ENCODE data around the gene FGR. TPM values are rescaled to one million over a fixed set of nuclear protein-coding genes. Genes with fewer than 3 reads are reported as not detected.

FGR gene
- total and polyA plus RNA-seq, 7 experiments from 2014 or later = 0.15 to 246 (median 1.5) TPM

DNA sequence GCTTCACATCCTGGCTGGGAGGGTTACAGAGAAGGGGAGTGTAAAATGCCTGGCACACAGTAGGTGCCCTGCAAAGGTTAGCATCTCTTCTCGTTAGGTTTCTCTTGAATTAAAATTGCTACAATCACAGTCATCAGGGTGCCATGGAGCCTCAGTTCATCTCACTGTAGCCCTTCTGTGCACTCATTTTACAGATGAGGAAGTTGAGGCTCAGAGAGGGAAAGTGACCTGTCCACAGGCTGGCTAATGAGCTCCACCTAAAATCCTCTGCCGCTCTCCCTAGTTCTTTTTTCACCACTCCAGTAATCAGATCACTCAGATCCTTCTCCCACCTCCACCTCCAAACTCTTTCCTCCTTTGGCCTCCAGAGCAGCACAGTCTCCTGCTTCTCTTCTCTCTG is 17.6 kb downstream of the FGR start:
- H3K36me3 ChIP-seq (ENCODE audit: control insufficient read depth in 2 of 3, insufficient read depth in 3 of 3, low read length in 3 of 3) = no peaks in the 10 kb centered on the region
- peaks cover 48 to 75% (median 61%) of the 10 kb centered on the region in 7 donors for H3K4me1 Mint-ChIP-seq
- peak overlapping the region; percentile 58 for H3K27ac ChIP-seq (ENCODE audit: low read depth, low read length)

DNA sequence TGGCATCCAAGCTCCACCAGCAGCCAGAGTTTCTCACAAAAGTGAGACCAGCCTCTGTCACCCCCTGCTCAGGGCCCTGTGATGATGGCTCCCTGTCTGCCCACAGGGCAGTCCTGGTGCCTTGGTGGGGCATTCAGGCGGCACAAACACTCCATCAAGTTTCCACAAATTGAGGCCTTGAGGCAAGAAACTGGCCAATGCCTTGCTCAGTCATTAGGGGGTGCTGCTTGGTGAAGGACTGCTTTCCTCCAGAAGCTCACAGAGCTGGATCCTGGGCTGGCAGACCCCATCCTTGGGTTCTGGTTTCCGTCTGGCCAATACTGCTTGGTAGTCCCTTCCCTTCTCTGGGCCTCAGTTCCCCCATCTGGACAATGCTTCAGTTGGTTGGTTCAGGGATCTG is 18.5 kb downstream of the FGR start:
- no peak for ATAC-seq
- H3K27me3 ChIP-seq (ENCODE audit: control insufficient read depth in 2 of 2, insufficient read depth in 2 of 2, low read length in 2 of 2) = no peaks in the 10 kb centered on the region
- H3K27ac Mint-ChIP-seq = peak overlapping the region in 8 of 9 donors; percentile 28 to 93 (median 80)
- no peaks in the 10 kb centered on the region for H3K9me3 ChIP-seq (ENCODE audit: control insufficient read depth in 2 of 3, low read length in 3 of 3)
- H3K36me3 ChIP-seq (ENCODE audit: control insufficient read depth in 2 of 3, insufficient read depth in 3 of 3, low read length in 3 of 3) = no peaks in the 10 kb centered on the region
- H3K4me1 ChIP-seq (ENCODE audit: control insufficient read depth in 2 of 2, insufficient read depth in 2 of 2, low read length in 2 of 2) = peaks cover 41 to 60% of the 10 kb centered on the region in 2 donors
- CTCF ChIA-PET = interaction anchor here (0.9 to 18.3 kb wide), 4 partner anchors 8 to 50 kb away, joined by 3 to 378 read pairs (median 4); partner anchors contain the start of gene IFI6
- no peaks in the 10 kb centered on the region for H3K9me3 Mint-ChIP-seq
- peaks cover 50 to 80% (median 67%) of the 10 kb centered on the region in 7 donors for H3K4me1 Mint-ChIP-seq
- peaks cover 0 to 2% (median 0%) of the 10 kb centered on the region in 5 donors for H3K27me3 Mint-ChIP-seq
- H3K27ac ChIP-seq (ENCODE audit: low read depth, low read length) = peak overlapping the region; percentile 58
- no peak for DNase-seq
- H3K36me3 Mint-ChIP-seq = peaks cover 0 to 4% (median 0%) of the 10 kb centered on the region in 5 donors
- peak overlapping the region in 4 of 10 donors; percentile 27 to 47 (median 43) for H3K4me3 Mint-ChIP-seq
- H3K4me3 ChIP-seq (ENCODE audit: low read length) = no peak overlapping the region
- POLR2A ChIA-PET = interaction anchor here (1.2 to 18.4 kb wide), 4 partner anchors 9 to 49 kb away, joined by 4 to 338 read pairs (median 6); partner anchors contain the start of gene IFI6
- intact Hi-C loops (cut with micrococcal nuclease) = no loop called here

More for the DNA sequence above, 17.6 kb downstream of the FGR start:
- H3K27me3 ChIP-seq (ENCODE audit: control insufficient read depth in 2 of 2, insufficient read depth in 2 of 2, low read length in 2 of 2) = no peaks in the 10 kb centered on the region
- ChIA-PET POLR2A (interaction anchor here (2.5 to 18.4 kb wide), 2 partner anchors 12 to 48 kb away, joined by 11 to 338 read pairs; partner anchors contain the start of gene IFI6), CTCF (interaction anchor here (0.9 to 18.3 kb wide), 4 partner anchors 9 to 49 kb away, joined by 3 to 378 read pairs (median 8); partner anchors contain the start of gene IFI6)
- ATAC-seq (no peak), DNase-seq (no peak)
- H3K4me1 ChIP-seq (ENCODE audit: control insufficient read depth in 2 of 2, insufficient read depth in 2 of 2, low read length in 2 of 2) = peaks cover 41 to 58% of the 10 kb centered on the region in 2 donors
- H3K27ac Mint-ChIP-seq = peak overlapping the region in 8 of 9 donors; percentile 72 to 93 (median 86)
- H3K4me3 Mint-ChIP-seq = peak overlapping the region in 7 of 10 donors; percentile 16 to 74 (median 49)
- H3K36me3 Mint-ChIP-seq = peaks cover 0 to 4% (median 0%) of the 10 kb centered on the region in 5 donors
- no peaks in the 10 kb centered on the region for H3K9me3 ChIP-seq (ENCODE audit: control insufficient read depth in 2 of 3, low read length in 3 of 3)
- H3K9me3 Mint-ChIP-seq = no peaks in the 10 kb centered on the region
- H3K4me3 ChIP-seq (ENCODE audit: low read length) = peak overlapping the region; percentile 36
- peaks cover 0 to 2% (median 0%) of the 10 kb centered on the region in 5 donors for H3K27me3 Mint-ChIP-seq
- intact Hi-C loops (cut with micrococcal nuclease) = no loop called here

DNA sequence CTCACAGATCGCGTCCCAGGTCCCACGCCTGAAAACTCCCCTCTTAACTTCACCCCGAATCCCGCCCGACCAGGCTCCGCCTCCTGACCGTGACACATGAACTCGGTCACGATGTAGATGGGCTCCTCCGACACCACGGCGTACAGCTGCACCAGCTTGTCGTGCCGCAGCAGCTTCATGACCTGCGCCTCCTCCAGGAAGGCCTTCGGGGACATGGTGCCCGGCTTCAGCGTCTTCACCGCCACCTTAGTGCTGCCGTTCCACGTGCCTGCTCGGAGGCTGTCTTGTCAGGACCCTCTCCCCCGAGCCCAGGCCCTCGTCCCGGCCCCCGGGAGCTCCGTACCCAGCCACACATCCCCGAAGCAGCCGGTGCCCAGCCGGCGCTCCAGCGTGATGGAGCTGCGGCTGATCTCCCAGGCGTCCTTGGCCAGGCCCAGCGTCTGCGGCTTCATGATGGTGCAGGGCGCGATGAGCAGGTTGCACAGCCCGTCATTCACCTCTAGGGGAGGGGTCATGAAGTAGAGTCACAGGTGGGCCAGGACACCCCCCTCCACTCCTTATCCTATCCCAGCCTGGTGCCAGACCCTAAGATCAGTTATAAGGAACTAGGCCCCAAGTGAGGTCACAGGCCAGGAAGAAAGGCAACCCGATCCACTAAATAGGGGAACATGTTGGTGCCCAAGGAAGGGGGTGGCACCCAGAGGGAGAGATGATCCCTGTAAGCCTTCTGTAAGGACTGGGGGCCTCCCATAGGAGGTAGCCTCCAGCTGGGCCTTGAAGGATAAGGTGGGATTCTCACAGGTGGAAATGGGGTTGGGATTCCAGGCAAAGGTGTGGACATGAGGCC is 19.4 kb downstream of the FGR start:
- Histone ChIP-seq H3K36me3 (ENCODE audit: control insufficient read depth in 2 of 3, insufficient read depth in 3 of 3, low read length in 3 of 3) (no peaks in the 10 kb centered on the region), H3K27me3 (ENCODE audit: control insufficient read depth in 2 of 2, insufficient read depth in 2 of 2, low read length in 2 of 2) (no peaks in the 10 kb centered on the region), H3K4me3 (ENCODE audit: low read length) (no peak overlapping the region), H3K4me1 (ENCODE audit: control insufficient read depth in 2 of 2, insufficient read depth in 2 of 2, low read length in 2 of 2) (peaks cover 47 to 60% of the 10 kb centered on the region in 2 donors), H3K27ac (ENCODE audit: low read depth, low read length) (no peak overlapping the region), H3K9me3 (ENCODE audit: control insufficient read depth in 2 of 3, low read length in 3 of 3) (no peaks in the 10 kb centered on the region)
- ATAC-seq = no peak
- no peak for DNase-seq
- ChIA-PET POLR2A (interaction anchor here (1.2 to 18.4 kb wide), 5 partner anchors 9 to 50 kb away, joined by 4 to 338 read pairs (median 4); partner anchors contain the start of genes AHDC1 and IFI6), CTCF (interaction anchor here (1.1 to 18.3 kb wide), 2 partner anchors 29 to 51 kb away, joined by 3 to 378 read pairs; partner anchors contain the start of gene IFI6)
- H3K27me3 Mint-ChIP-seq = no peaks in the 10 kb centered on the region
- H3K27ac Mint-ChIP-seq = peak overlapping the region in 7 of 9 donors; percentile 54 to 86 (median 82)
- H3K4me1 Mint-ChIP-seq = peaks cover 50 to 86% (median 67%) of the 10 kb centered on the region in 7 donors
- intact Hi-C loops (cut with micrococcal nuclease) = no loop called here
- H3K4me3 Mint-ChIP-seq = peak overlapping the region in 3 of 10 donors; percentile 27 to 42 (median 38)
- peaks cover 0 to 4% (median 0%) of the 10 kb centered on the region in 5 donors for H3K36me3 Mint-ChIP-seq
- H3K9me3 Mint-ChIP-seq = no peaks in the 10 kb centered on the region

DNA sequence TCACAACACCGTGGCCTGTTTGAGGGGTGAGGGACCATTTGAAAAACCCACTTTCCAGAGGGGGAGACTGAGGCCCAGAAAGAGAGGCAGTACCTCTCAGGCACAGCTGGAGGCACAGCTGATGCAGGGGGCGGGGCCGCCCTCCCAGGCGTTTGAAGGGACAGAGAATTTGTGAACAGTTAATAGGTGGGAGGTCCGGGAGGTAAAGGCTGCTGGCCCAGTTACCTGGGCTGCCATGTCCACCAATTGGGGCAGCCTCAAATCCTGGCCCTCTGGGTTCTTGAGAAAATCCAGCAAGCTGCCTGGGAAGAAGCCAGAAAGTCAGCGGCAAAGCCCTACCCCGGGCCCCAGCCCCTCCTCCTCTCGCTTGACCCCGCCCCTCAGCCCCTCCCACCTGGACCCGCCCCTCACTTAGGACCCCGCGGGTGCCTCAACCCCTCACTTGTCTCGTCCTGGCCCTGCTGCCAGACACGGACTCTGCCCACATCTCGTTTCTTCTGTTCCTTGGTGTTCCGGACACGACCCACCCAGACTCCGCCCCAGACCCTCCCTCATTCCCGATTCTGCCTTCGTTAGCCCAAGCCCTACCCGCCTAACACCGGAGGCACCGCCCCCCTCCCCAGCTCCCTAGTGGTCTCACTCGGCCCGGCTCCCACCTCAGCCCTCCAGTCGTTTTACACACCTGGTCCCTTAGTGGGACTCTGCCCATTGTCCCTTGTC is 20.2 kb downstream of the FGR start:
- DNase-seq (no peak), ATAC-seq (no peak)
- Histone ChIP-seq H3K4me1 (ENCODE audit: control insufficient read depth in 2 of 2, insufficient read depth in 2 of 2, low read length in 2 of 2) (peaks cover 54 to 68% of the 10 kb centered on the region in 2 donors), H3K27ac (ENCODE audit: low read depth, low read length) (no peak overlapping the region), H3K36me3 (ENCODE audit: control insufficient read depth in 2 of 3, insufficient read depth in 3 of 3, low read length in 3 of 3) (no peaks in the 10 kb centered on the region), H3K4me3 (ENCODE audit: low read length) (no peak overlapping the region), H3K27me3 (ENCODE audit: control insufficient read depth in 2 of 2, insufficient read depth in 2 of 2, low read length in 2 of 2) (no peaks in the 10 kb centered on the region), H3K9me3 (ENCODE audit: control insufficient read depth in 2 of 3, low read length in 3 of 3) (no peaks in the 10 kb centered on the region)
- ChIA-PET POLR2A (interaction anchor here (0.6 to 18.4 kb wide), 5 partner anchors 11 to 50 kb away, joined by 3 to 338 read pairs (median 4); partner anchors contain the start of genes AHDC1 and IFI6), CTCF (interaction anchor here (0.7 to 18.3 kb wide), 3 partner anchors 10 to 318 kb away, joined by 3 to 378 read pairs (median 6); partner anchors contain the start of gene IFI6)
- peak overlapping the region in 8 of 9 donors; percentile 75 to 96 (median 87) for H3K27ac Mint-ChIP-seq
- H3K4me3 Mint-ChIP-seq = peak overlapping the region in 7 of 10 donors; percentile 16 to 83 (median 63)
- intact Hi-C loops (cut with micrococcal nuclease) = no loop called here
- peaks cover 48 to 86% (median 66%) of the 10 kb centered on the region in 7 donors for H3K4me1 Mint-ChIP-seq
- peaks cover 0 to 4% (median 0%) of the 10 kb centered on the region in 5 donors for H3K36me3 Mint-ChIP-seq
- no peaks in the 10 kb centered on the region for H3K9me3 Mint-ChIP-seq
- H3K27me3 Mint-ChIP-seq = no peaks in the 10 kb centered on the region

DNA sequence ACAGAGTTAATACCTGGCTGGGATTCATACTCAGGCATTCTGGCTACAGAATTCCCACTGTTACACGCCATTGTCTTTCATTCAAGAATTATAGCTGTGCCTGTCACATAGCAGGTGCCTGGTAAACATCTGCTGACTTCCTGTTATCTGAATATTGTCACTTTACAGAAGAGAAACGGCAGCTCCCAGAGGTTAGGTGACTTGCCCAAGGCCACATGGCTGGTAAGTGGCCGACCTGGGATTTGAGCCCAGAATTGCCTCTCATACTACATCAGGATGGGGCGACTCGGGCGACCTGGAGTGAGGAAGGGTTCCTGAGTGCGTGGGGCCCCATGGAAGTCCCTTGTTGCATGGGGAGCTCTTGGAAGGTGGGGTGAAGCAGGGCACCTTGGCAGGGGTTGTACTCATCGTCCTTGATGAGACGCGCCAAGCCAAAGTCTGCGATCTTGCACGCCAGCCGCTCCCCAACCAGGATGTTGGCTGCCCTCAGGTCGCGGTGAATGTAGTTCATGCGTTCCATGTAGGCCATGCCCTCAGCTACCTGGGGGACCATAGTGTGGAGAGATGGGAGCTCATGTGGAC is 20.9 kb downstream of the FGR start:
- POLR2A ChIA-PET = interaction anchor here (0.6 to 18.4 kb wide), 7 partner anchors 10 to 971 kb away, joined by 3 to 338 read pairs (median 4); partner anchors contain the start of genes AHDC1 and IFI6
- intact Hi-C loops (cut with micrococcal nuclease) = no loop called here
- H3K9me3 Mint-ChIP-seq = no peaks in the 10 kb centered on the region
- Histone ChIP-seq H3K9me3 (ENCODE audit: control insufficient read depth in 2 of 3, low read length in 3 of 3) (no peaks in the 10 kb centered on the region), H3K27ac (ENCODE audit: low read depth, low read length) (no peak overlapping the region), H3K4me1 (ENCODE audit: control insufficient read depth in 2 of 2, insufficient read depth in 2 of 2, low read length in 2 of 2) (peaks cover 59 to 74% of the 10 kb centered on the region in 2 donors), H3K4me3 (ENCODE audit: low read length) (no peak overlapping the region), H3K36me3 (ENCODE audit: control insufficient read depth in 2 of 3, insufficient read depth in 3 of 3, low read length in 3 of 3) (no peaks in the 10 kb centered on the region), H3K27me3 (ENCODE audit: control insufficient read depth in 2 of 2, insufficient read depth in 2 of 2, low read length in 2 of 2) (no peaks in the 10 kb centered on the region)
- peak in 2 of 9 donors; percentile 30 to 38 for DNase-seq
- peak overlapping the region in 8 of 9 donors; percentile 75 to 96 (median 87) for H3K27ac Mint-ChIP-seq
- peaks cover 0 to 4% (median 0%) of the 10 kb centered on the region in 5 donors for H3K36me3 Mint-ChIP-seq
- peaks cover 41 to 79% (median 59%) of the 10 kb centered on the region in 7 donors for H3K4me1 Mint-ChIP-seq
- no peaks in the 10 kb centered on the region for H3K27me3 Mint-ChIP-seq
- no peak for ATAC-seq
- CTCF ChIA-PET = interaction anchor here (0.7 to 18.3 kb wide), 3 partner anchors 9 to 318 kb away, joined by 3 to 378 read pairs (median 6); partner anchors contain the start of gene IFI6
- H3K4me3 Mint-ChIP-seq = peak overlapping the region in 9 of 10 donors; percentile 50 to 83 (median 73)

All from naive thymus-derived CD4-positive, alpha-beta T cell (primary cell).